IMR-90 (cell line): ENCODE measurements around the gene DPYD. TPM values are rescaled to one million over a fixed set of nuclear protein-coding genes. Genes with fewer than 3 reads are reported as not detected.

Source experiments
- ATAC-seq: fragments of 200-7000 bp; cut with Tn5 transposase; 2 replicates; pipeline ENCODE4 v1.9.1; 2020; ENCODE audit warnings: low read depth, mild to moderate bottlenecking, moderate library complexity
- BruUV-seq: library from RNA; stranded (reverse); fragments of 400-500 nt; replicated peaks from 2 replicates; lab custom pipeline; 2021; lab: Mats Ljungman, UMichigan
- CTCF ChIA-PET: fragments of 300-600 bp; formaldehyde crosslinking; extraction: SDS; loops from one replicate; lab custom pipeline; 2021; ENCODE audit warnings: antibody characterized with exemption; lab: Yijun Ruan, JAX
- POLR2A ChIA-PET: fragments of 300-600 bp; sonication (Branson Sonifier 250); formaldehyde crosslinking; loops from one replicate; lab custom pipeline; 2022; ENCODE audit warnings: antibody characterized with exemption; ENCODE audit not compliant: unreplicated experiment; lab: Charles Lee
- DNase-seq: peaks from one replicate; pipeline ENCODE4 v3.0.0; 2013
- H2AFZ ChIP-seq: replicated peaks from 2 replicates; pipeline ENCODE3; 2013; ENCODE audit warnings: low read length, mild to moderate bottlenecking; ENCODE audit not compliant: poor library complexity
- H2AK5ac ChIP-seq: 2 replicates; pipeline ENCODE4 v1.6.1; 2013; ENCODE audit warnings: low read depth, low read length, inconsistent platforms
- H2AK9ac ChIP-seq: replicated peaks from 2 replicates; pipeline ENCODE3; 2013; ENCODE audit warnings: mild to moderate bottlenecking, low read depth, low read length, moderate library complexity; ENCODE audit not compliant: poor library complexity
- H2BK120ac ChIP-seq: 2 replicates; pipeline ENCODE4 v1.6.1; 2013; ENCODE audit warnings: low read depth, low read length, inconsistent platforms
- H2BK15ac ChIP-seq: 3 replicates; pipeline ENCODE4 v1.6.1; 2013; ENCODE audit warnings: low read depth, low read length, inconsistent platforms
- H2BK20ac ChIP-seq: 2 replicates; pipeline ENCODE4 v1.6.1; 2013; ENCODE audit warnings: low read depth, mild to moderate bottlenecking, inconsistent platforms, low read length, moderate library complexity
- H2BK5ac ChIP-seq: 2 replicates; pipeline ENCODE4 v1.6.1; 2013; ENCODE audit warnings: mild to moderate bottlenecking, low read depth, low read length, inconsistent platforms; ENCODE audit not compliant: poor library complexity, severe bottlenecking
- H3K14ac ChIP-seq: replicated peaks from 2 replicates; pipeline ENCODE4 v1.6.1; 2013; ENCODE audit warnings: low read depth, low read length, inconsistent platforms
- H3K18ac ChIP-seq: 2 replicates; pipeline ENCODE4 v1.6.1; 2013; ENCODE audit warnings: low read depth, low read length, control low read depth
- H3K23ac ChIP-seq: 2 replicates; pipeline ENCODE4 v1.6.1; 2013; ENCODE audit warnings: low read depth, low read length, inconsistent platforms
- H3K27ac ChIP-seq: 2 replicates; pipeline ENCODE4 v1.5.1; 2013; ENCODE audit warnings: mild to moderate bottlenecking, control low read depth, low read length; ENCODE audit not compliant: insufficient read depth
- H3K27me3 ChIP-seq: 2 replicates; pipeline ENCODE4 v1.6.1; 2013; ENCODE audit warnings: low read length; ENCODE audit not compliant: control insufficient read depth, insufficient read depth
- H3K36me3 ChIP-seq: 2 replicates; pipeline ENCODE4 v1.6.1; 2013; ENCODE audit warnings: low read length, mixed read lengths; ENCODE audit not compliant: control insufficient read depth, insufficient read depth
- H3K4ac ChIP-seq: 2 replicates; pipeline ENCODE4 v1.6.1; 2013; ENCODE audit warnings: low read depth, low read length, inconsistent platforms
- H3K4me1 ChIP-seq: 2 replicates; pipeline ENCODE4 v1.6.1; 2013; ENCODE audit warnings: low read length, mixed read lengths; ENCODE audit not compliant: control insufficient read depth, insufficient read depth
- H3K4me2 ChIP-seq: 2 replicates; pipeline ENCODE4 v1.6.1; 2013; ENCODE audit warnings: low read depth, mild to moderate bottlenecking, control low read depth, low read length, moderate library complexity
- H3K4me3 ChIP-seq: 2 replicates; pipeline ENCODE4 v1.5.1; 2013; ENCODE audit warnings: low read depth, mild to moderate bottlenecking, control low read depth, low read length, moderate library complexity; ENCODE audit not compliant: insufficient read depth
- H3K56ac ChIP-seq: 2 replicates; pipeline ENCODE4 v1.6.1; 2013; ENCODE audit warnings: low read length, inconsistent platforms; ENCODE audit not compliant: insufficient read depth; ENCODE audit errors: extremely low read depth
- H3K79me1 ChIP-seq, 2 experiments: 2 replicates each; pipeline ENCODE4 v1.6.1; 2013; ENCODE audit warnings: low read length in 2 of 2, inconsistent platforms in 1 of 2, low read depth in 1 of 2
- H3K9ac ChIP-seq: 2 replicates; pipeline ENCODE4 v1.6.1; 2013; ENCODE audit warnings: low read depth, low read length, control low read depth
- H3K9me1 ChIP-seq: 2 replicates; pipeline ENCODE4 v1.6.1; 2013; ENCODE audit warnings: low read length, inconsistent platforms; ENCODE audit not compliant: insufficient read depth
- H3K9me3 ChIP-seq: 2 replicates; pipeline ENCODE4 v1.6.1; 2013; ENCODE audit warnings: low read length; ENCODE audit not compliant: control insufficient read depth, insufficient read depth
- H4K20me1 ChIP-seq: 2 replicates; pipeline ENCODE4 v1.6.1; 2013; ENCODE audit warnings: low read length, inconsistent platforms; ENCODE audit not compliant: insufficient read depth
- H4K5ac ChIP-seq: 2 replicates; pipeline ENCODE4 v1.6.1; 2013; ENCODE audit warnings: mild to moderate bottlenecking, low read depth, low read length, control low read depth
- H4K8ac ChIP-seq, 2 experiments: 2 replicates each; pipeline ENCODE4 v1.6.1; 2013; ENCODE audit warnings: low read depth in 2 of 2, low read length in 2 of 2, control low read depth in 1 of 2, inconsistent platforms in 1 of 2
- H4K91ac ChIP-seq: 2 replicates; pipeline ENCODE4 v1.6.1; 2013; ENCODE audit warnings: low read depth, low read length, inconsistent platforms; ENCODE audit not compliant: insufficient read depth
- NFE2L2 ChIP-seq: fragments of 150-350 bp; IDR thresholded peaks from 2 replicates; pipeline ENCODE4 v1.6.1; 2016; ENCODE audit warnings: low read depth, mild to moderate bottlenecking, low read length
- SMC3 ChIP-seq: fragments of 150-350 bp; IDR thresholded peaks from 2 replicates; pipeline ENCODE4 v1.6.1; 2016; ENCODE audit warnings: low read depth, mild to moderate bottlenecking, antibody characterized with exemption, low read length, moderate library complexity
- dilution Hi-C: fragments of 300-500 bp; cut with HindIII; formaldehyde crosslinking; loops from one replicate; pipeline ENCODE4 v1.14.3; 2018; ENCODE audit warnings: low sequenced_read_pairs; ENCODE audit not compliant: unreplicated experiment
- in situ Hi-C: fragments of 300-500 bp; cut with MboI; formaldehyde crosslinking; loops from 3 replicates; pipeline ENCODE4 v1.14.3; 2019; ENCODE audit warnings: low sequenced_read_pairs, inconsistent platforms, mixed read lengths
- intact Hi-C: fragments of 100-400 bp; cut with micrococcal nuclease; formaldehyde crosslinking; loops from 2 replicates; pipeline ENCODE4 v1.10.0; 2022
- polyA plus RNA-seq, 3 experiments: library from polyadenylated mRNA; depleted of rRNA; stranded (reverse); fragments of >200 nt; gene quantifications; 2 replicates each; pipeline ENCODE4 v1.2.3, GENCODE V29; 2012; ENCODE audit warnings: low replicate concordance in 1 of 3
- total RNA-seq: library from RNA; depleted of rRNA; stranded (reverse); fragments of >200 nt; gene quantifications from 2 replicates; pipeline ENCODE4 v1.2.3, GENCODE V29; 2012

The DPYD gene
- total and polyA plus RNA-seq, 2 of the 4 experiments (the other 2 are of a cell fraction): 9.3 to 47.3 TPM

GRCh38 chr1:97151651-97152050 lies 769.2 kb downstream of the DPYD start:
- no TSS peak for BruUV-seq
- Histone ChIP-seq H2AK5ac (no peak overlapping the region), H2AFZ (no peak overlapping the region), H3K56ac (no peak overlapping the region), H3K18ac (no peak overlapping the region), H3K4me1 (no peaks in the 10 kb centered on the region), H3K27me3 (no peaks in the 10 kb centered on the region), H3K4ac (no peak overlapping the region), H3K79me1 (no peaks in the 10 kb centered on the region), H3K4me2 (no peak overlapping the region), H4K8ac (no peak overlapping the region), H3K14ac (no peak overlapping the region), H2BK120ac (no peak overlapping the region), H3K4me3 (no peak overlapping the region), H3K27ac (no peak overlapping the region), H2AK9ac (no peak overlapping the region), H4K5ac (no peak overlapping the region), H2BK20ac (no peak overlapping the region), H4K20me1 (no peaks in the 10 kb centered on the region), H3K9me3 (peaks cover 2% of the 10 kb centered on the region; the same call in 1 of the 2 replicates), H3K9me1 (no peaks in the 10 kb centered on the region), H2BK15ac (no peak overlapping the region), H3K23ac (no peak overlapping the region), H2BK5ac (no peak overlapping the region), H4K91ac (no peak overlapping the region), H3K36me3 (no peaks in the 10 kb centered on the region), H3K9ac (no peak overlapping the region)
- TF ChIP-seq NFE2L2 (no peak), SMC3 (no peak)
- intact Hi-C loops (no loop called here), dilution Hi-C loops (no loop called here), in situ Hi-C loops (no loop called here)
- ChIA-PET CTCF (interaction anchor here (0.9 kb wide), 1 partner anchor 13 kb away, joined by 3 read pairs; no protein-coding TSS in a partner anchor), POLR2A (no interaction called here)
- ATAC-seq (no peak), DNase-seq (no peak)
